DOHH2 (cell line): Measurements from ENCODE around the gene SCUBE1.

Experiments used
- H3F3A ChIP-seq: fragments of 200-600 bp; sonication (generic), shearing (Covaris generic); 2 replicates; pipeline ENCODE4 v1.6.0; 2016; ENCODE audit warnings: antibody characterized with exemption, mild to moderate bottlenecking; ENCODE audit not compliant: control insufficient read depth, insufficient read depth
- H3K27ac ChIP-seq: fragments of 200-600 bp; sonication (generic); 2 replicates; pipeline ENCODE4 v1.5.1; 2014; ENCODE audit warnings: low read depth, mild to moderate bottlenecking, low read length, moderate library complexity
- H3K27me3 ChIP-seq: fragments of 200-600 bp; sonication (generic); 2 replicates; pipeline ENCODE4 v1.6.1; 2014; ENCODE audit warnings: mild to moderate bottlenecking, low read length, mixed read lengths; ENCODE audit not compliant: control insufficient read depth
- H3K36me3 ChIP-seq: fragments of 200-600 bp; sonication (generic); 2 replicates; pipeline ENCODE4 v1.6.1; 2014; ENCODE audit warnings: mild to moderate bottlenecking, low read length, moderate library complexity, mixed read lengths; ENCODE audit not compliant: control insufficient read depth
- H3K4me1 ChIP-seq: fragments of 200-600 bp; sonication (generic); 2 replicates; pipeline ENCODE4 v1.6.1; 2014; ENCODE audit warnings: mild to moderate bottlenecking, low read length, mixed read lengths; ENCODE audit not compliant: control insufficient read depth
- H3K4me2 ChIP-seq: fragments of 200-600 bp; sonication (generic); 2 replicates; pipeline ENCODE4 v1.6.0; 2014; ENCODE audit warnings: mild to moderate bottlenecking, low read length, moderate library complexity
- H3K4me3 ChIP-seq: fragments of 200-600 bp; sonication (generic); 2 replicates; pipeline ENCODE4 v1.5.1; 2014; ENCODE audit warnings: mild to moderate bottlenecking, low read length, mixed read lengths
- H3K79me2 ChIP-seq: fragments of 200-600 bp; sonication (generic); 2 replicates; pipeline ENCODE4 v1.6.1; 2014; ENCODE audit warnings: mild to moderate bottlenecking, low read length, mixed read lengths; ENCODE audit not compliant: control insufficient read depth
- H3K9me2 ChIP-seq: fragments of 200-600 bp; sonication (generic); replicated peaks from 2 replicates; pipeline ENCODE4 v1.6.1; 2014; ENCODE audit warnings: mild to moderate bottlenecking, low read length, mixed read lengths; ENCODE audit not compliant: control insufficient read depth
- H3K9me3 ChIP-seq: fragments of 200-600 bp; sonication (generic); 2 replicates; pipeline ENCODE4 v1.6.1; 2014; ENCODE audit warnings: antibody characterized with exemption, low read length, mixed read lengths; ENCODE audit not compliant: control insufficient read depth, insufficient read depth
- H4K20me1 ChIP-seq: fragments of 200-600 bp; sonication (generic); 2 replicates; pipeline ENCODE4 v1.6.0; 2014; ENCODE audit warnings: low read depth, mild to moderate bottlenecking, antibody characterized with exemption, low read length, moderate library complexity; ENCODE audit not compliant: control insufficient read depth, insufficient read depth
- CTCF ChIP-seq: fragments of 200-600 bp; sonication (generic); IDR thresholded peaks from one replicate; pipeline ENCODE4 v1.5.1; 2014; ENCODE audit warnings: antibody characterized with exemption, mild to moderate bottlenecking, low read depth, low read length; ENCODE audit not compliant: poor library complexity, severe bottlenecking
- EZH2phosphoT487 ChIP-seq: fragments of 200-600 bp; sonication (generic); IDR thresholded peaks from 2 replicates; pipeline ENCODE4 v1.6.1; 2017; ENCODE audit warnings: borderline replicate concordance, mild to moderate bottlenecking, antibody characterized with exemption, low read length, moderate library complexity, mixed read lengths

The SCUBE1 gene

DNA sequence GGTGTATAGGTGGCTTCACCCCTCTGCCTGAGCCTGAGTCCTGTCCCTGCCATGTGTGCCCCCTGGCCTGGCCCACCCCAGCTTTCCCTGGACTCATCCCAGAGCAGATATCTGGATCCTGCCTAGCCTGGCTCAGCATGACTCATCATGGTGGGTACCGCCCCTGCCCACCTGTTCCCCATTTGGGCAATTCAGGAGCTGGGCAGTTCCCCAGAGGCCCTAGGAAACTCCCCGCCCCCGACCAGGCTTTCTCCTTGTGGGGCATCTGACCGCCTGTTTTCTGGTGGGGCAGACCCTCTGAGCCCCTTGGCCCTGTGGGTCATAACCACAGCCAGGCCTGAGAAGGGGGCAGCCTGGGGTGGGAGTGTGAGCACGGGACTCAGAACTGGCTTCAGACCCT lies 187.4 kb downstream of the SCUBE1 start:
- Histone ChIP-seq H3K79me2 (no peaks in the 10 kb centered on the region), H3K4me1 (peaks cover 28% of the 10 kb centered on the region), H3K9me2 (no peaks in the 10 kb centered on the region), H3F3A (no peaks in the 10 kb centered on the region; the same call in 1 of the 2 replicates), H3K27ac (no peak overlapping the region), H3K36me3 (no peaks in the 10 kb centered on the region), H3K4me2 (no peak overlapping the region), H3K4me3 (no peak overlapping the region), H3K27me3 (peaks cover 14% of the 10 kb centered on the region), H4K20me1 (no peaks in the 10 kb centered on the region), H3K9me3 (no peaks in the 10 kb centered on the region)
- TF ChIP-seq CTCF (no peak), EZH2phosphoT487 (no peak)

- Histone ChIP-seq H3K4me2 (no peak overlapping the region), H3F3A (no peaks in the 10 kb centered on the region; the same call in 1 of the 2 replicates), H3K27ac (no peak overlapping the region), H3K27me3 (peaks cover 14% of the 10 kb centered on the region), H3K9me2 (no peaks in the 10 kb centered on the region), H3K79me2 (no peaks in the 10 kb centered on the region), H3K9me3 (no peaks in the 10 kb centered on the region), H3K4me1 (peaks cover 28% of the 10 kb centered on the region), H3K36me3 (no peaks in the 10 kb centered on the region), H3K4me3 (no peak overlapping the region), H4K20me1 (no peaks in the 10 kb centered on the region)
- no peak for TF ChIP-seq EZH2phosphoT487
- TF ChIP-seq CTCF = no peak
Observed at GRCh38 chr22:43154887-43155536, 188.2 kb downstream of the SCUBE1 start.

DNA sequence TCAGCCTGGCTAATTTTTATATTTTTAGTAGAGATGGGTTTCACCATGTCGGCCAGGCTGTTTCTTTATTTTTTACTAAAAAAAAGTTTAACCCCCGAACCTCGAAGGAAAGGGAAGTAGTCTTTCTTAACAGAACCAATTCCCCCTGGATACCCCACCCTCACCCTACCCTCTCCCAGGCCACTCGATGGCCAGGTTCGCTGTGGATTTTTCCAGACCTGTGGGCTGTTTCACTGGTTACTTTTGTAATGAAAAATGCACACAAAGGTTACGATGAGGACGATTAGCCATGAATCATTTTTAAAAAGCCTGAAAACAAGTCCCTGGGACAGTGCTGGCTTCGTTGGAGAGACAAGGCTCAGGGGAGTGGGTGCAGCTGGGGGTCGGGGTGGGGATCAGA lies 189.3 kb downstream of the SCUBE1 start:
- Histone ChIP-seq H3K4me3 (no peak overlapping the region), H3K9me3 (no peaks in the 10 kb centered on the region), H3K9me2 (no peaks in the 10 kb centered on the region), H3K27ac (no peak overlapping the region), H3F3A (no peaks in the 10 kb centered on the region; the same call in 1 of the 2 replicates), H3K27me3 (peaks cover 14% of the 10 kb centered on the region), H3K79me2 (no peaks in the 10 kb centered on the region), H3K36me3 (no peaks in the 10 kb centered on the region), H3K4me2 (peak overlapping the region; percentile 20), H4K20me1 (no peaks in the 10 kb centered on the region), H3K4me1 (peaks cover 29% of the 10 kb centered on the region)
- no peak for TF ChIP-seq EZH2phosphoT487
- TF ChIP-seq CTCF = no peak
